ENCODE measurements around the gene MYO1A. TPM values are rescaled to one million over a fixed set of nuclear protein-coding genes. Genes with fewer than 3 reads are reported as not detected.
"Not testable (repeated sequence)": the region's sequence is repeated elsewhere in the genome, so short reads cannot be mapped to it uniquely, and the experiment has no call there.

The MYO1A gene
- polyA plus RNA-seq, 2 of the 4 experiments (the other 2 are of a cell fraction), result 0.67 to 1.9 TPM

DNA sequence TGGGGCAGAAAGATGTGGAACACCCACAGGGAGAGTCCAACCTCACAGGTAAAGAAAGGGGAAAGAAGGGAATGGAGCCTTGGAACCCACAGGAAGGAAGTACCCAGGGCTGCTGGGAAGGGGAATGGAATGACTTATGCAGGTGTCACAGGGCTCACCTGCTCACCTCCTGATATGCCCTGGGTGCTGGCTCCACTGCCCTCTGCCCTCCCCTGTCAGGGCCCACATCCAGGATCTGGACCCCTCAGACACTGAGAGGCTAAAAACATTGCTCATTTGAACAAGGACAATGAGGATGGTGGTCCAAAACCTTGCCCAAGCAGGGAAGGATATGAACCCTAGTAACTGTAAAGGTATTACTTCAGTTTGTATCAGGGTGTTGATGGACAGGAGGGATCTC lies 62.9 kb downstream of the MYO1A start:
- ATAC-seq (no peak), DNase-seq (ENCODE audit: low read depth in 1 of 2, low spot score in 1 of 2) (no peak), FAIRE-seq (no peak)
- Histone ChIP-seq H3K4me2 (no peak overlapping the region), H3K4me1 (peaks cover 13% of the 10 kb centered on the region; the same call in 2 of the 3 replicates), H3K27ac (peak overlapping the region; percentile 22 to 34; a peak in 2 of 6 replicates), H3K9me3 (no peaks in the 10 kb centered on the region), H3K4me3 (no peak overlapping the region)
- TF ChIP-seq KDM5A (IDR thresholded peaks at IDR 0.05), result no peak
- no peak for TF ChIP-seq ZC3H11A (IDR thresholded peaks at IDR 0.05)
- TF ChIP-seq, protein P1, sequence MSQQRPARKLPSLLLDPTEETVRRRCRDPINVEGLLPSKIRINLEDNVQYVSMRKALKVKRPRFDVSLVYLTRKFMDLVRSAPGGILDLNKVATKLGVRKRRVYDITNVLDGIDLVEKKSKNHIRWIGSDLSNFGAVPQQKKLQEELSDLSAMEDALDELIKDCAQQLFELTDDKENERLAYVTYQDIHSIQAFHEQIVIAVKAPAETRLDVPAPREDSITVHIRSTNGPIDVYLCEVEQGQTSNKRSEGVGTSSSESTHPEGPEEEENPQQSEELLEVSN (IDR thresholded peaks at IDR 0.05; ENCODE audit: borderline replicate concordance, low read depth), result no peak
- TF ChIP-seq GATA3 (IDR thresholded peaks at IDR 0.05; ENCODE audit: borderline replicate concordance), result no peak
- TF ChIP-seq ESRRA (IDR thresholded peaks at IDR 0.05; ENCODE audit: borderline replicate concordance, low read length), result no peak
- no peak for TF ChIP-seq EHF (CRISPR knock-in tag; IDR thresholded peaks at IDR 0.05)
- no peak for TF ChIP-seq BHLHE40 (IDR thresholded peaks at IDR 0.05; ENCODE audit: low read depth, low read length)
- TF ChIP-seq NFE2L2 (conservative IDR thresholded peaks at IDR 0.05; ENCODE audit: low read length), result no peak
- no peak for TF ChIP-seq NR3C1 (IDR thresholded peaks at IDR 0.05)
- TF ChIP-seq RFX5 (IDR thresholded peaks at IDR 0.05), result no peak
- no peak for TF ChIP-seq HOXA7 (CRISPR knock-in tag; IDR thresholded peaks at IDR 0.05)
- TF ChIP-seq TP53 (CRISPR knock-in tag; IDR thresholded peaks at IDR 0.05), result no peak
- CTCF ChIA-PET, result interaction anchor here (0.8 to 5.0 kb wide), 46 partner anchors 8 to 423 kb away, joined by 3 to 119 read pairs (median 4); partner anchors contain the start of genes HSD17B6, NACA, PRIM1 and SDR9C7
- POLR2A ChIA-PET, result interaction anchor here (0.6 to 1.2 kb wide), 2 partner anchors 254 to 299 kb away, joined by 3 to 6 read pairs; partner anchors contain the start of gene PTGES3

DNA sequence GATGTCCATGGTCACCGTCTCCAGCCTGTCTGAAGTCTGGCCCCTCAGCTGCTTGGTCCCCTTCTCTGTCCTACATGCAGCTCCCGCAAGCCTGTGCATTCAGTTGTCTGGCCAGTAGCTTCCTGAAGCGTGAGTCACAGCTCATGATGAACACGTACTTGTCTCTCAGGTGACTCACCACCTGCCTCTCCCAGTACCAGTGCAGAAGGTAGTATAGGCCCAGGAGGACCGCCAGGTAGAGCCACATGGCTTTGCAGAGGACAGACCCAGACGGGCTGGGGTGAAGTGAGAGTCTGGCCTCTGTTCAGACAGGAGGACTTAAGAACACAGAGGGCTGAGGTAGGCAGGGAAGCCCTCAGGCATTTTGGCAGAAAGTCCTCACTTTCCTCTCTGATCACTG lies 64.2 kb downstream of the MYO1A start:
- POLR2A ChIA-PET, result interaction anchor here (0.6 to 1.3 kb wide), 2 partner anchors 145 to 260 kb away, joined by 3 read pairs; partner anchors contain the start of gene NACA
- ATAC-seq (peak; percentile 94 to 98), FAIRE-seq (peak; percentile 94), DNase-seq (ENCODE audit: low read depth in 1 of 2, low spot score in 1 of 2) (peak; percentile 69 to 80)
- not testable (repeated sequence) for H3K9me3 ChIP-seq, H3K4me3 ChIP-seq
- TF ChIP-seq FOSL2 (IDR thresholded peaks at IDR 0.05) (0 out of 2 replicates have a peak, but pooled peaks have one; percentile 17), FOSL2 (CRISPR knock-in tag; IDR thresholded peaks at IDR 0.05) (peak; percentile 97), JUNB (IDR thresholded peaks at IDR 0.05) (0 out of 2 replicates have a peak, but pooled peaks have one; percentile 31)
- TF ChIP-seq, protein P2, sequence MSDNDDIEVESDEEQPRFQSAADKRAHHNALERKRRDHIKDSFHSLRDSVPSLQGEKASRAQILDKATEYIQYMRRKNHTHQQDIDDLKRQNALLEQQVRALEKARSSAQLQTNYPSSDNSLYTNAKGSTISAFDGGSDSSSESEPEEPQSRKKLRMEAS (IDR thresholded peaks at IDR 0.05), result peak; percentile 65
- CTCF ChIA-PET, result interaction anchor here (0.9 to 5.0 kb wide), 10 partner anchors 15 to 226 kb away, joined by 3 to 119 read pairs (median 23); partner anchors contain the start of gene HSD17B6
- Histone ChIP-seq H3K27ac (peak overlapping the region; percentile 34 to 38; a peak in 4 of 6 replicates), H3K4me1 (peaks cover 13% of the 10 kb centered on the region; the same call in 2 of the 3 replicates), H3K4me2 (peak overlapping the region; percentile 51)
- WGBS (ENCODE audit: missing lambda C conversion rate), result 0% methylated on average over 4 of the region's 6 CpGs

DNA sequence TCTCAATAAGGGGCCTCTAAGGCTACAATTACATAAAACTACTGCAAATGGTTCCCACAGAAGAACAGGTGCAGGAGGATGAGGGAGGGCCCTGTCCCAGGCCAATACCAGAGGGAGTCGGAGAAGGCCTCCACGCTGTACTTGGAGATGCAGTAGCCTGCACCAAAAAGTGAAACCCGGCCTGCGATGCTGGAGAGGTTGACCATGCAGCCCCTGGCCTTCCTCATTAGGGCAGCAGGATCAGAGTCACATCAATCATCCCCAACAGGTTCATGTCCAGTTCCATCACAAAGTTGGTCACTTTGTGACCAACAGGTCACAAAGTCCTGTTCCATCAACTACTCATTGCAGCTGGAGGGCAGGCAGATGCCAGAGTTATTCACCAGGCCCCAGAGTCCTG lies 66.5 kb downstream of the MYO1A start:
- FAIRE-seq, result no peak
- CTCF ChIA-PET, result interaction anchor here (2.0 to 2.8 kb wide), 2 partner anchors 143 to 347 kb away, joined by 5 to 12 read pairs; no protein-coding TSS in a partner anchor
- POLR2A ChIA-PET, result no interaction called here
- ATAC-seq, result no peak
- Histone ChIP-seq H3K27ac (no peak overlapping the region), H3K4me1 (peaks cover 7% of the 10 kb centered on the region; the same call in 2 of the 3 replicates), H3K4me3 (no peak overlapping the region), H3K4me2 (no peak overlapping the region), H3K9me3 (no peaks in the 10 kb centered on the region)
- no peak for DNase-seq (ENCODE audit: low read depth in 1 of 2, low spot score in 1 of 2)
- TF ChIP-seq, protein P2 (IDR thresholded peaks at IDR 0.05), result no peak
- 71% methylated on average over 4 of the region's 4 CpGs for WGBS (ENCODE audit: missing lambda C conversion rate)

DNA sequence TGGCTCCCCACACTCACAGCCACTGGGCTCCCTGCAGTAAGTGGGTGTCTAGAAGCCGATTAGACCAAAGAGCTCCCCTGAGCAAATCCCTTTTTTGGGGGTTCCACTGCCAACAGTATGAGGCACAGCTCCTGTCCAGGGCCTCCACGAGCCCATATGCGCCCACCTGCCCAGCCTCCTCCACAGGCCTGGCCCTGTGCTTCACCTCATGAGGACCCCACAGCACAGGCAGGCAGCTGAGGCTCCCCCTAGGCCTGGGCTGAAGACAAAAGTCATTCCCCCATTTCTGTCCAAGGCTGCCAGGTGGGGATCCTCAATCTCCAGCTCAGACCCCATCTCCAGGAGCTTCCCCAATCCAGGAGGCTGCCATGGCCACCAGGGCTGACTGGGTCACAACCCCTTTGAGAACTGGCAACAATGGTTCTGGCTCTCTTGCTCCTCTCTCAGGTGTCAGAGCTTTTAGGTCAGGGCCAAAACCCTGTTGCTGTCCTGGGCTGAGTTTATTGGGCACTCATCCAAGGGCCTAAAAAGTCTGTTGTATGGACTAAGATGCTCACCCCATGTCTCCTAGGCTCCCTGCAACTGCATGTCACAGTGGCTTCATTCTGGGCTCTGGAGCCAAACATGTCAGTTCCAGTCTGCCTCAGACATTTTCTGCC lies 67.2 kb downstream of the MYO1A start:
- CTCF ChIA-PET, result interaction anchor here (1.3 to 2.8 kb wide), 3 partner anchors 111 to 346 kb away, joined by 3 to 12 read pairs (median 5); no protein-coding TSS in a partner anchor
- not testable (repeated sequence) for FAIRE-seq
- 81% methylated on average over 2 of the region's 3 CpGs for WGBS (ENCODE audit: missing lambda C conversion rate)

More for the DNA sequence above, 67.2 kb downstream of the MYO1A start:
- H3K4me1 ChIP-seq; DNase-seq (ENCODE audit: low read depth in 1 of 2, low spot score in 1 of 2); H3K4me3 ChIP-seq; H3K9me3 ChIP-seq; H3K27ac ChIP-seq; ATAC-seq; POLR2A ChIA-PET; H3K4me2 ChIP-seq: not testable (repeated sequence)
